Endodermal cell (in vitro differentiated cells): ENCODE results near the gene GPSM1. TPM values are rescaled to one million over a fixed set of nuclear protein-coding genes. Genes with fewer than 3 reads are reported as not detected.

ENCODE experiments used
- DNase-seq: peaks from one replicate; pipeline ENCODE4 v3.0.0-alpha.2; 2017
- H3K27ac ChIP-seq: 2 replicates; pipeline ENCODE4 v1.5.1; 2013; ENCODE audit warnings: mild to moderate bottlenecking, low read depth, low read length, moderate library complexity
- H3K27me3 ChIP-seq: 2 replicates; pipeline ENCODE4 v1.6.1; 2013; ENCODE audit warnings: mild to moderate bottlenecking, low read length, moderate library complexity; ENCODE audit not compliant: insufficient read depth, control insufficient read depth, poor library complexity, severe bottlenecking
- H3K36me3 ChIP-seq: 2 replicates; pipeline ENCODE4 v1.7.0; 2013; ENCODE audit warnings: mild to moderate bottlenecking, low read length, moderate library complexity; ENCODE audit not compliant: control insufficient read depth, insufficient read depth
- H3K4me1 ChIP-seq: one replicate; pipeline ENCODE4 v1.7.0; 2013; ENCODE audit warnings: low read length; ENCODE audit not compliant: control insufficient read depth, insufficient read depth
- H3K4me3 ChIP-seq: 2 replicates; pipeline ENCODE4 v1.5.1; 2013; ENCODE audit warnings: mild to moderate bottlenecking, low read length, moderate library complexity
- H3K9ac ChIP-seq: 2 replicates; pipeline ENCODE4 v1.6.1; 2013; ENCODE audit warnings: mild to moderate bottlenecking, low read length, moderate library complexity; ENCODE audit not compliant: poor library complexity, severe bottlenecking; ENCODE audit errors: extremely low read depth
- H3K9me3 ChIP-seq: 2 replicates; pipeline ENCODE4 v1.6.1; 2013; ENCODE audit warnings: mild to moderate bottlenecking, low read length, moderate library complexity; ENCODE audit not compliant: control insufficient read depth
- H3K27ac Mint-ChIP-seq: 2 replicates; pipeline ENCODE4 v1.8.0; 2020; ENCODE audit warnings: mixed read lengths
- H3K27me3 Mint-ChIP-seq: 2 replicates; pipeline ENCODE4 v1.8.0; 2021; ENCODE audit warnings: mild to moderate bottlenecking, mixed read lengths; ENCODE audit not compliant: insufficient read depth
- H3K36me3 Mint-ChIP-seq: 2 replicates; pipeline ENCODE4 v1.8.0; 2020; ENCODE audit warnings: low read depth, mixed read lengths
- H3K4me1 Mint-ChIP-seq: 2 replicates; pipeline ENCODE4 v1.8.0; 2020; ENCODE audit warnings: mixed read lengths
- H3K4me3 Mint-ChIP-seq: 2 replicates; pipeline ENCODE4 v1.8.0; 2020; ENCODE audit warnings: mild to moderate bottlenecking, moderate library complexity, mixed read lengths
- H3K9me3 Mint-ChIP-seq: 2 replicates; pipeline ENCODE4 v1.8.0; 2020; ENCODE audit warnings: mild to moderate bottlenecking, mixed read lengths
- WGBS, 2 experiments: methylation state at CpG; one replicate each; pipeline versions ENCODE4 v1.1.5 to v1.1.7; 2013; ENCODE audit warnings: missing lambda C conversion rate in 2 of 2, mixed read lengths in 1 of 2; ENCODE audit not compliant: insufficient coverage in 1 of 2, insufficient read length in 1 of 2; 5-methylcytosine and 5-hydroxymethylcytosine counted together
- total RNA-seq, 2 donors: library from RNA; stranded (reverse); fragmentation: NEBNext Ultra II Directional in 1 of 2; extraction: Animal tissue kit (Norgen Biotek cat#: 25700) in 1 of 2; gene quantifications; 2 replicates in 1 of 2; 3 replicates in 1 of 2; pipeline ENCODE4 v1.2.1, GENCODE V29; 2021
- TF ChIP-seq, protein P1 (sequence below): fragments of 200-600 bp; sonication (generic); conservative IDR thresholded peaks from 2 replicates; pipeline ENCODE4 v1.5.0; 2021; ENCODE audit warnings: antibody characterized with exemption, mild to moderate bottlenecking

GPSM1 gene
- total RNA-seq, 2 donors from 2014 or later = 37.2 to 38.6 TPM

DNA sequence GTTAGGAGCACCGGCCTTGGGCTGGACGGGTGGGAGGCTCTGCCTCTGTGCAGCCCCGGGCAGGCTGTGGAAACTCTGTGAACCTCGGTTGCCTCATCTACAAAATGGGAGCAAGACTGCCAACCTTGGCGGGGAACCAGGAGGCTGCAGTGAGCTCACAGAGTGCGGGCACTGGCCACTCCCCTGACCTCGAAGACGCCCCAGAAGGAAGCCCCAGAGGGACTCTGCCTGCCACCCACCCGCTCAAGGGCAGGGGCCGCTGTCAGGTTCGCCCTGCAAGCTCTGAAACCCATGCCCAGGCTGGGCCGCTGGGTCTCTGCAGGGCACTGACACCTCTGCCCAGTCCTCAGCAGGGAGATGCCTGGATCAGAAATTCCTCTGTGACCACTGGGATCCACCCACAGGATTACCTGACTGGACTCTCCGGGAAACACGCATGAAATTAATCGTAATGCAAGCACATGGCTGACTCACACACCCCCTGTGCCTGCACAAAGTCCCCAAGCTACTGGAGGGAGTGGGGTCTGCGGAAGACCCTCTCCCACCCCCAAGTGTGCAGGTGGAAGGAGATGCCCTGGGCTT is 30.8 kb upstream of the GPSM1 start:
- no peaks in the 10 kb centered on the region for H3K27me3 ChIP-seq
- H3K27me3 Mint-ChIP-seq = no peaks in the 10 kb centered on the region
- H3K4me3 Mint-ChIP-seq = no peak overlapping the region
- peaks cover 4% of the 10 kb centered on the region for H3K9me3 ChIP-seq
- no peak overlapping the region for H3K9ac ChIP-seq
- no peaks in the 10 kb centered on the region for H3K36me3 ChIP-seq
- no peak overlapping the region for H3K27ac Mint-ChIP-seq
- H3K4me1 ChIP-seq = no peaks in the 10 kb centered on the region
- H3K9me3 Mint-ChIP-seq = no peaks in the 10 kb centered on the region
- no peak overlapping the region for H3K4me3 ChIP-seq
- DNase-seq = no peak
- TF ChIP-seq, protein P1, sequence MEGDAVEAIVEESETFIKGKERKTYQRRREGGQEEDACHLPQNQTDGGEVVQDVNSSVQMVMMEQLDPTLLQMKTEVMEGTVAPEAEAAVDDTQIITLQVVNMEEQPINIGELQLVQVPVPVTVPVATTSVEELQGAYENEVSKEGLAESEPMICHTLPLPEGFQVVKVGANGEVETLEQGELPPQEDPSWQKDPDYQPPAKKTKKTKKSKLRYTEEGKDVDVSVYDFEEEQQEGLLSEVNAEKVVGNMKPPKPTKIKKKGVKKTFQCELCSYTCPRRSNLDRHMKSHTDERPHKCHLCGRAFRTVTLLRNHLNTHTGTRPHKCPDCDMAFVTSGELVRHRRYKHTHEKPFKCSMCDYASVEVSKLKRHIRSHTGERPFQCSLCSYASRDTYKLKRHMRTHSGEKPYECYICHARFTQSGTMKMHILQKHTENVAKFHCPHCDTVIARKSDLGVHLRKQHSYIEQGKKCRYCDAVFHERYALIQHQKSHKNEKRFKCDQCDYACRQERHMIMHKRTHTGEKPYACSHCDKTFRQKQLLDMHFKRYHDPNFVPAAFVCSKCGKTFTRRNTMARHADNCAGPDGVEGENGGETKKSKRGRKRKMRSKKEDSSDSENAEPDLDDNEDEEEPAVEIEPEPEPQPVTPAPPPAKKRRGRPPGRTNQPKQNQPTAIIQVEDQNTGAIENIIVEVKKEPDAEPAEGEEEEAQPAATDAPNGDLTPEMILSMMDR = no peak
- no peaks in the 10 kb centered on the region for H3K4me1 Mint-ChIP-seq
- H3K36me3 Mint-ChIP-seq = no peaks in the 10 kb centered on the region
- no peak overlapping the region for H3K27ac ChIP-seq
- 88 to 91% methylated on average over 14 to 16 of the region's 16 CpGs for WGBS, 2 experiments

DNA sequence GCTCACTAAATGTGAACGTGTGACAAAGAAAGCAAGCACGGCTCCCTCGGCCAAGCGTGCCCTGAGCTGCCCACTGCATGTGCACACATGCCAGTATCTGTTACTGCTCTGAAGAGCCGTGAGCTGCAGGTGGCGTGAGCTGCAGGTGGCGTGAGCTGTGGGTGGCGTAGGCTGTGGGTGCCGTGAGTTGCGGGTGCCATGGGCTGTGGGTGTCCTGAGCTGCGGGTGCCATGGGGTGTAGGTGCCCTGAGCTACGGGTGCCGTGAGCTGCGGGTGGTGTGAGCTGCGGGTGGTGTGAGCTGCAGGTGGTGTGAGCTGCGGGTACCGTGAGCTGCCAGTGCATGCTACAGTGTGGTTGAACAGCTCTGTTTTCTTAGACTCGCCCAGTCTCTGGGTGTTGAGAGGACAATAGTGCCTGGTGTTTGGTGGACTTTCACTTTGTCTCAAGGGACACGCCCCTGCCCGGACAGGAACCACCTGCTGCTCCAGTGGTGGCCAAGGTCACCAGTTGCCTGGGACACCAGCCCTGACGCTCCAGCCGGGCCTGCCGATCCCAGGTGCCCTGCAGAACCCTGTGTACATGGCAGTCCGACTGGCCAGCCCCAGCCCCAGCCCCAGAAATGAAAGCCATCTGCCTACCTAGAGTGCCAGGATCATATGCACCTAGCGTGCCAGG is 30.2 kb upstream of the GPSM1 start:
- H3K27me3 Mint-ChIP-seq = no peaks in the 10 kb centered on the region
- peaks cover 4% of the 10 kb centered on the region for H3K9me3 ChIP-seq
- H3K4me1 Mint-ChIP-seq = no peaks in the 10 kb centered on the region
- H3K4me1 ChIP-seq = no peaks in the 10 kb centered on the region
- H3K4me3 Mint-ChIP-seq = no peak overlapping the region
- no peak overlapping the region for H3K4me3 ChIP-seq
- no peak overlapping the region for H3K9ac ChIP-seq
- H3K27me3 ChIP-seq = no peaks in the 10 kb centered on the region
- no peak overlapping the region for H3K27ac ChIP-seq
- H3K9me3 Mint-ChIP-seq = no peaks in the 10 kb centered on the region
- WGBS, 2 experiments = 90 to 92% methylated on average over 21 to 25 of the region's 25 CpGs
- no peaks in the 10 kb centered on the region for H3K36me3 ChIP-seq
- no peak overlapping the region for H3K27ac Mint-ChIP-seq
- TF ChIP-seq, protein P1 = no peak
- H3K36me3 Mint-ChIP-seq = no peaks in the 10 kb centered on the region
- DNase-seq = no peak

DNA sequence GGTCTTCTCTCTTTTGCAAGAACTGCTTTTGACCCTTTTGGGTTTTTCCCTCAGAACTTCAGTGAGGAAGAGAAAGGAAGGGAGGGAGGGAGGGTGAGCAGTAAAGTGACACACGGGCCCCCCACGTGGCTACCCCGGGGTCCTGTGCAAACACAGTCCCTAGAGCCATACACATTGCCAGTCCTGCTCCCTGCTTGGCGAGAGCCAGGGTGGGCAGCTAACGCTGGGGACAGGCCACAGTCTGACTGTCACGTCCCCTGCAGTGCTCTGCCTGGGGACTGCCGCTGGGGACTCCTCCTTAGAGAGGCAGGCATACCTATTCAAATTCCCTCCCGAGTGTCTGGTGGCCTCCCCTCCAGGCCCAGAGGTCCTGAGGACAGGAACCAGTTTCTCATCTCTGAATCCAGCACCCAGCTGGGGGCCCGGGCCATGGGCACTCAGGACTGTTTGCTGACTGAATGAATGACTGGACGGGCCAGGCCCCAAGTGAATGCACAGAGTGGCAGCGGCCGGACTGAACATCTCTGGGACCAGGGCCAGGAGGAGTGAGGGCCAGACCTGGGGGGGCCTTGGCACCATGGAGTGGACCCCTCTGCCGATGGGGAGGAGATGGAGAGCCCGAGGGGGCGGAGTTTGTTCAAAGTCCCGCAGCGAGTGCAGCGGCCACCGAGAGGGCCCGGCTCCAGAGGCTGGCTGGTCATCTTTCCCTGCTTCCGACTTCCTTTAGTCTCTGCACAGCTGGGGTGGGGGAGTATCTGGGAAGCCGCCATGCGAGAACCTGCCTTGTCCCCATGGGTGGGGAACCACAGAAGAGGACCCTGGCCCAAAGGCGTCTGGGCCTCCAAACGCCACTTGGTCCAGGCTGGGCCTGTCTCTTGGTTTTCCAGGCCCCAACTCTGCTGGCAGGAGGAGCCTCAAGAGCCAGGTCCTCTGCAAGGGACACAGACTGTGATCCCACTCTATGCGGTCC is 29.3 kb upstream of the GPSM1 start:
- 82 to 84% methylated on average over 17 to 26 of the region's 26 CpGs for WGBS, 2 experiments
- H3K9ac ChIP-seq = no peak overlapping the region
- Mint-ChIP-seq H3K4me3 (no peak overlapping the region), H3K27ac (peak overlapping the region; percentile 20), H3K27me3 (no peaks in the 10 kb centered on the region), H3K9me3 (no peaks in the 10 kb centered on the region), H3K36me3 (no peaks in the 10 kb centered on the region), H3K4me1 (no peaks in the 10 kb centered on the region)
- H3K4me3 ChIP-seq = no peak overlapping the region
- no peaks in the 10 kb centered on the region for H3K27me3 ChIP-seq
- no peak overlapping the region for H3K27ac ChIP-seq
- H3K4me1 ChIP-seq = no peaks in the 10 kb centered on the region
- DNase-seq = peak; percentile 43
- TF ChIP-seq, protein P1 = no peak
- peaks cover 4% of the 10 kb centered on the region for H3K9me3 ChIP-seq
- H3K36me3 ChIP-seq = no peaks in the 10 kb centered on the region
